ENCODE results near the gene SH3PXD2B. TPM values are rescaled to one million over a fixed set of nuclear protein-coding genes. Genes with fewer than 3 reads are reported as not detected.

SH3PXD2B gene
- total RNA-seq, 1 experiment from 2014 or later, result 64.1 TPM

DNA sequence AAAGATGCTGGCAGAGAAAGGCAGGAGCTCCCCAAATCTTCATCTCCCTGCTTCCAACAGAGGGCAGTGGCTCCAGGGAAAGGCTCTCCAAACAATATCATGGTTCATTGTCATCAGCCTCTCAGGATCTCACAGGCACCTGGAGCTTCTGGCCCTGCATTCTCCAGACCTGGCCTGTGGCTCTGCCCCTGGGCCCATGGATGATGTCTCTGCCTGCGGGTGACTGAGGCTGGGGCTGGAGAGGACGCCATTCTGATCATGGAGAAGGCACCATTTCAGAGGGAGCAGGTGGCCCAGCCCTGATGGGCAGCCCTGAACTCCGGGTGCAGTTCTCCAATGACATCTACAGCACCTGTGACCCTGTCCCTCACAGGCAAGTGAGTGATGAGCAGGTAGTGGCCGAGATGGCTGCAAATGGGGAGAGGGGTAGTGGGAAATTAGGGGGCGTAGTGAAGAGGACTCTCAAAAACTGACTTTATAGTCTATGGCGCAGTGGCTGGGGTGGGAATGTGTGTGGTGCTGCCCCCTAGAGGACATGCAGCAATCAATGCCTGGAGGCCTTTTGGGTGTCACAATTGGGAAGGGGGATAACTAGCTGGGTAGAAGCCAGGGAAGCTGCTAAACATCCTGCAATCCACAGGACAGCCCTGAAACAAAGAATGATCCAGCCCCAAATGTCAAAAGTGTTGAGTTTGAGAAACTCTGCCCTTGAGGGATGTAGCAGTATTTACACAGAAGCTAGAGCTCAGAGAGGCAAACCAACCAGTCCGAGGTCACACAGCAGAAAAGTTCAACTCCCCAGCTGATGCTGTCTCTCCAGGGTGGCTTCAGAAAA lies 3.2 kb downstream of the SH3PXD2B start:
- no peak overlapping the region for H3K4me3 Mint-ChIP-seq
- H3K4me1 Mint-ChIP-seq, result peaks cover 70% of the 10 kb centered on the region
- peak; percentile 15 for ATAC-seq
- peaks cover 3% of the 10 kb centered on the region; the same call in 1 of the 2 replicates for H3K27me3 Mint-ChIP-seq (ENCODE audit: low read depth)
- H3K36me3 Mint-ChIP-seq, result no peaks in the 10 kb centered on the region; the same call in 1 of the 2 replicates
- H3K9me3 Mint-ChIP-seq, result no peaks in the 10 kb centered on the region
- TF ChIP-seq, protein P1, sequence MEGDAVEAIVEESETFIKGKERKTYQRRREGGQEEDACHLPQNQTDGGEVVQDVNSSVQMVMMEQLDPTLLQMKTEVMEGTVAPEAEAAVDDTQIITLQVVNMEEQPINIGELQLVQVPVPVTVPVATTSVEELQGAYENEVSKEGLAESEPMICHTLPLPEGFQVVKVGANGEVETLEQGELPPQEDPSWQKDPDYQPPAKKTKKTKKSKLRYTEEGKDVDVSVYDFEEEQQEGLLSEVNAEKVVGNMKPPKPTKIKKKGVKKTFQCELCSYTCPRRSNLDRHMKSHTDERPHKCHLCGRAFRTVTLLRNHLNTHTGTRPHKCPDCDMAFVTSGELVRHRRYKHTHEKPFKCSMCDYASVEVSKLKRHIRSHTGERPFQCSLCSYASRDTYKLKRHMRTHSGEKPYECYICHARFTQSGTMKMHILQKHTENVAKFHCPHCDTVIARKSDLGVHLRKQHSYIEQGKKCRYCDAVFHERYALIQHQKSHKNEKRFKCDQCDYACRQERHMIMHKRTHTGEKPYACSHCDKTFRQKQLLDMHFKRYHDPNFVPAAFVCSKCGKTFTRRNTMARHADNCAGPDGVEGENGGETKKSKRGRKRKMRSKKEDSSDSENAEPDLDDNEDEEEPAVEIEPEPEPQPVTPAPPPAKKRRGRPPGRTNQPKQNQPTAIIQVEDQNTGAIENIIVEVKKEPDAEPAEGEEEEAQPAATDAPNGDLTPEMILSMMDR (IDR thresholded peaks at IDR 0.05), result peak; percentile 82
- TF ChIP-seq NR3C1 (CRISPR knock-in tag; conservative IDR thresholded peaks at IDR 0.05; ENCODE audit: low read depth), result no peak
- TF ChIP-seq, protein P2, sequence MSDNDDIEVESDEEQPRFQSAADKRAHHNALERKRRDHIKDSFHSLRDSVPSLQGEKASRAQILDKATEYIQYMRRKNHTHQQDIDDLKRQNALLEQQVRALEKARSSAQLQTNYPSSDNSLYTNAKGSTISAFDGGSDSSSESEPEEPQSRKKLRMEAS (CRISPR knock-in tag; IDR thresholded peaks at IDR 0.05), result peak; percentile 29; the same call in 1 of the 2 replicates
- TF ChIP-seq, protein P3, sequence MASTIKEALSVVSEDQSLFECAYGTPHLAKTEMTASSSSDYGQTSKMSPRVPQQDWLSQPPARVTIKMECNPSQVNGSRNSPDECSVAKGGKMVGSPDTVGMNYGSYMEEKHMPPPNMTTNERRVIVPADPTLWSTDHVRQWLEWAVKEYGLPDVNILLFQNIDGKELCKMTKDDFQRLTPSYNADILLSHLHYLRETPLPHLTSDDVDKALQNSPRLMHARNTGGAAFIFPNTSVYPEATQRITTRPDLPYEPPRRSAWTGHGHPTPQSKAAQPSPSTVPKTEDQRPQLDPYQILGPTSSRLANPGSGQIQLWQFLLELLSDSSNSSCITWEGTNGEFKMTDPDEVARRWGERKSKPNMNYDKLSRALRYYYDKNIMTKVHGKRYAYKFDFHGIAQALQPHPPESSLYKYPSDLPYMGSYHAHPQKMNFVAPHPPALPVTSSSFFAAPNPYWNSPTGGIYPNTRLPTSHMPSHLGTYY (CRISPR knock-in tag; IDR thresholded peaks at IDR 0.05), result no peak
- TF ChIP-seq TCF7 (CRISPR knock-in tag; IDR thresholded peaks at IDR 0.05; ENCODE audit: low read depth), result no peak
- peak; percentile 56; the same call in 1 of the 2 replicates for TF ChIP-seq GTF2I (CRISPR knock-in tag; conservative IDR thresholded peaks at IDR 0.05)
- DNase-seq (ENCODE audit: low spot score), result peak; percentile 71
- no peak overlapping the region; the same call in 1 of the 2 replicates for H3K27ac Mint-ChIP-seq
- ChIA-PET POLR2A (no interaction called here), CTCF (interaction anchor here (0.6 to 5.5 kb wide), 54 partner anchors 9 to 732 kb away, joined by 3 to 97 read pairs (median 4); partner anchors contain the start of genes NEURL1B and STK10)

DNA sequence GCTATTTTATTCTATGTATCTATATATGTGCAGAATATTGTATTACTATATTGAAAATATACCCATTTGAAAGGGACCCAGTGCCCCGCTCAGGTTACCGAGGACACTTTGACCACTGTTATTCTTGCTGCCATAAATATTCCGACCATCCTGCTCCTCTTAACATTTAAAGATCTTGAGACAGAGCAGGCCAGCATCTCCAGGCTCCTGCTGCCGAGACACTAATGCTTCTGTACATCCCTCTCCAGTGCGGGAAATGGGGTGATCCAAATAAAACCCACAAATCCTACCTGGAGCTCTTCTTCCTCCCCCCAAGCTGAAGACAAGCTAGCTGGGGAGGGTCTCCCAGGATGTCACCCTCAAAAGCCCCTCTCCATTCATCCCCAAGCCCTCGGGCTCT lies 3.9 kb downstream of the SH3PXD2B start:
- Mint-ChIP-seq H3K4me1 (peaks cover 64% of the 10 kb centered on the region), H3K36me3 (no peaks in the 10 kb centered on the region; the same call in 1 of the 2 replicates), H3K9me3 (no peaks in the 10 kb centered on the region), H3K4me3 (no peak overlapping the region), H3K27ac (no peak overlapping the region), H3K27me3 (ENCODE audit: low read depth) (peaks cover 3% of the 10 kb centered on the region; the same call in 1 of the 2 replicates)
- ATAC-seq (no peak), DNase-seq (ENCODE audit: low spot score) (no peak)
- POLR2A ChIA-PET, result no interaction called here
- CTCF ChIA-PET, result interaction anchor here (0.6 to 5.5 kb wide), 29 partner anchors 10 to 399 kb away, joined by 3 to 97 read pairs (median 5); no protein-coding TSS in a partner anchor
- no peak for TF ChIP-seq ESRRA (CRISPR knock-in tag; IDR thresholded peaks at IDR 0.05; ENCODE audit: borderline replicate concordance)
- TF ChIP-seq ZNF219 (CRISPR knock-in tag; IDR thresholded peaks at IDR 0.05; ENCODE audit: borderline replicate concordance), result no peak
- no peak for TF ChIP-seq HMGA2 (CRISPR knock-in tag; IDR thresholded peaks at IDR 0.05)
- TF ChIP-seq, protein P4, sequence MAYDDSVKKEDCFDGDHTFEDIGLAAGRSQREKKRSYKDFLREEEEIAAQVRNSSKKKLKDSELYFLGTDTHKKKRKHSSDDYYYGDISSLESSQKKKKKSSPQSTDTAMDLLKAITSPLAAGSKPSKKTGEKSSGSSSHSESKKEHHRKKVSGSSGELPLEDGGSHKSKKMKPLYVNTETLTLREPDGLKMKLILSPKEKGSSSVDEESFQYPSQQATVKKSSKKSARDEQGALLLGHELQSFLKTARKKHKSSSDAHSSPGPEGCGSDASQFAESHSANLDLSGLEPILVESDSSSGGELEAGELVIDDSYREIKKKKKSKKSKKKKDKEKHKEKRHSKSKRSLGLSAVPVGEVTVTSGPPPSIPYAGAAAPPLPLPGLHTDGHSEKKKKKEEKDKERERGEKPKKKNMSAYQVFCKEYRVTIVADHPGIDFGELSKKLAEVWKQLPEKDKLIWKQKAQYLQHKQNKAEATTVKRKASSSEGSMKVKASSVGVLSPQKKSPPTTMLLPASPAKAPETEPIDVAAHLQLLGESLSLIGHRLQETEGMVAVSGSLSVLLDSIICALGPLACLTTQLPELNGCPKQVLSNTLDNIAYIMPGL (CRISPR knock-in tag; IDR thresholded peaks at IDR 0.05), result no peak

DNA sequence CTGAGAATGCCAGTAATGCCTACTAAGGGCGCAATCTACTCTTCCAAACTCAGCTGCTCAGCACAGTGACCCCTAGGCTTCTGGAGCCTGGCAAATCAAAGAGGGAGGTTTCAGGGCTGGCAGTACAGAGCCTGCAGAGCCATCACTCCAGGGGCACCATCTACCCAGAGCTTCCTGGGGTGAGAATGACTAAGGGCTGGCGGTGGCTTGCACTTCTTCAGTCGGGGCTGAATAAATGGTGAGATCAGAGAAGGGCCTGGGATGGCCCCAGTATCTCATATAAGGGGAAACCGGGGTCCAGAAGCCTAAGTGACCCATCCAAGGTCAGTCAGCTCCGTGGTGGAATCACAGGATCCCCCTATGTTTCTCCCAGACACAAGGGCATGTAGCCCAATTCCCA lies 5.3 kb downstream of the SH3PXD2B start:
- ChIA-PET POLR2A (no interaction called here), CTCF (interaction anchor here (5.5 kb wide), 1 partner anchor 11 kb away, joined by 97 read pairs; no protein-coding TSS in a partner anchor)
- TF ChIP-seq GTF2I (CRISPR knock-in tag; conservative IDR thresholded peaks at IDR 0.05), result no peak
- TF ChIP-seq ZNF423 (CRISPR knock-in tag; IDR thresholded peaks at IDR 0.05), result peak; percentile 65
- DNase-seq (ENCODE audit: low spot score) (no peak), ATAC-seq (no peak)
- H3K4me3 Mint-ChIP-seq, result no peak overlapping the region
- H3K27me3 Mint-ChIP-seq (ENCODE audit: low read depth), result no peaks in the 10 kb centered on the region
- H3K36me3 Mint-ChIP-seq, result no peaks in the 10 kb centered on the region; the same call in 1 of the 2 replicates
- no peaks in the 10 kb centered on the region for H3K9me3 Mint-ChIP-seq
- H3K4me1 Mint-ChIP-seq, result peaks cover 56% of the 10 kb centered on the region
- H3K27ac Mint-ChIP-seq, result no peak overlapping the region
